Kidney (tissue), 14 donors: ENCODE results near the gene TRMU. TPM values are rescaled to one million over a fixed set of nuclear protein-coding genes. Genes with fewer than 3 reads are reported as not detected.

Experiments
- DNase-seq, 5 donors: peaks; one replicate each; pipeline ENCODE4 v3.0.0-alpha.2; 2013 to 2020
- FAIRE-seq: peaks from 2 replicates; lab custom pipeline; 2012; peaks lifted over from hg19 to GRCh38; lab: Jason Lieb, UNC
- H3K27ac ChIP-seq, 2 donors: one replicate each; pipeline ENCODE4 v1.7.0; 2013; ENCODE audit warnings: low read depth in 2 of 2, low read length in 2 of 2, inconsistent platforms in 1 of 2
- H3K27me3 ChIP-seq: one replicate; pipeline ENCODE4 v1.7.1; 2013; ENCODE audit warnings: low read length, inconsistent platforms; ENCODE audit not compliant: control insufficient read depth, insufficient read depth
- H3K36me3 ChIP-seq, 3 donors: one replicate each; pipeline versions ENCODE4 v1.7.0 to v1.7.1; 2013; ENCODE audit warnings: low read length in 3 of 3, control low read depth in 1 of 3, inconsistent platforms in 1 of 3; ENCODE audit not compliant: insufficient read depth in 3 of 3, control insufficient read depth in 2 of 3
- H3K4me1 ChIP-seq, 3 donors: one replicate each; pipeline versions ENCODE4 v1.7.0 to v1.7.1; 2013; ENCODE audit warnings: low read length in 3 of 3, inconsistent platforms in 1 of 3, low read depth in 1 of 3; ENCODE audit not compliant: control insufficient read depth in 2 of 3, insufficient read depth in 2 of 3
- H3K4me3 ChIP-seq, 3 donors: one replicate each; pipeline versions ENCODE4 v1.7.0 to v1.8.1; 2013; ENCODE audit warnings: low read length in 3 of 3, control low read depth in 1 of 3, inconsistent platforms in 1 of 3
- H3K9ac ChIP-seq, 3 donors: one replicate each; pipeline versions ENCODE4 v1.7.0 to v1.7.1; 2013; ENCODE audit warnings: low read length in 3 of 3, control low read depth in 1 of 3, inconsistent platforms in 1 of 3
- H3K9me3 ChIP-seq, 3 donors: one replicate each; pipeline versions ENCODE4 v1.7.0 to v1.7.1; 2013; ENCODE audit warnings: low read length in 3 of 3, control low read depth in 1 of 3, inconsistent platforms in 1 of 3; ENCODE audit not compliant: control insufficient read depth in 2 of 3, insufficient read depth in 1 of 3
- intact Hi-C: fragments of 100-400 bp; cut with DNase I; formaldehyde crosslinking; loops from one replicate; pipeline ENCODE4 v1.11.1; 2022
- polyA plus RNA-seq: library from polyadenylated mRNA; stranded (reverse); fragments of 350-450 nt; fragmentation: Illumina TruSeq; extraction: RNeasy Lipid Tissue Mini Kit (QIAGEN cat#74804); gene quantifications from one replicate; pipeline ENCODE4 v1.2.3, GENCODE V29; 2014; ENCODE audit warnings: low read depth, low replicate concordance; ENCODE audit not compliant: insufficient read depth
- total RNA-seq: library from RNA; stranded (reverse); fragmentation: NEBNext Ultra II Directional; extraction: Animal tissue kit (Norgen Biotek cat#: 25700); gene quantifications from one replicate; pipeline ENCODE4 v1.2.1, GENCODE V29; 2021
- TF ChIP-seq, protein P1 (sequence below): IDR thresholded peaks from 3 replicates; pipeline ENCODE4 v1.5.1; 2012; ENCODE audit warnings: mild to moderate bottlenecking, moderate library complexity, borderline replicate concordance; ENCODE audit not compliant: insufficient read depth; ENCODE audit errors: extremely low read depth
- donor health status: control.
- donor health status: control.
- donor health status: control.
- donor health status: control.
- donor health status: control.
- donor health status: DM: yes; HTN: yes; CAD: no.
- donor health status: Normal renal cell carcinoma (clear cell type).

Gene TRMU
- total and polyA plus RNA-seq, 2 donors from 2014 or later, result 40.5 to 41.1 TPM

DNA sequence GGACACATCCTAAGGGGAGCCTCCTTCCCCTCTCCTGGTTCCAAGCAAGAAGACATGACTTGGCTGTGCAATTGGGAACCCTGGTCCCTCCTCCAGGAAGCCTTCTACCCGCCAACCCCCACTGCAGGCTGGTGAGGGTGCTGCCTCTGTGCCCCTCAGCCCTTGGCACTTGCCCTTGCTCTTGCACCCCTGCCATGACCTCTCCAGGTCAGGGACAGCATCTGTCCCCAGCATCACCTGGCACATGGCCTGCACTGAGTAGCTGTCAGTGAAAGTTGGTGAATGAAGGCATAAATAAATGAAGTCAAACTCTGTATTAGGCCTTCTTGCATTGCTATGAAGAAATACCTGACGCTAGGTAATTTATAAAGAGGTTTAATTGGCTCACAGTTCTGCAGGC, 40.7 kb upstream of the TRMU start:
- TF ChIP-seq, protein P1, sequence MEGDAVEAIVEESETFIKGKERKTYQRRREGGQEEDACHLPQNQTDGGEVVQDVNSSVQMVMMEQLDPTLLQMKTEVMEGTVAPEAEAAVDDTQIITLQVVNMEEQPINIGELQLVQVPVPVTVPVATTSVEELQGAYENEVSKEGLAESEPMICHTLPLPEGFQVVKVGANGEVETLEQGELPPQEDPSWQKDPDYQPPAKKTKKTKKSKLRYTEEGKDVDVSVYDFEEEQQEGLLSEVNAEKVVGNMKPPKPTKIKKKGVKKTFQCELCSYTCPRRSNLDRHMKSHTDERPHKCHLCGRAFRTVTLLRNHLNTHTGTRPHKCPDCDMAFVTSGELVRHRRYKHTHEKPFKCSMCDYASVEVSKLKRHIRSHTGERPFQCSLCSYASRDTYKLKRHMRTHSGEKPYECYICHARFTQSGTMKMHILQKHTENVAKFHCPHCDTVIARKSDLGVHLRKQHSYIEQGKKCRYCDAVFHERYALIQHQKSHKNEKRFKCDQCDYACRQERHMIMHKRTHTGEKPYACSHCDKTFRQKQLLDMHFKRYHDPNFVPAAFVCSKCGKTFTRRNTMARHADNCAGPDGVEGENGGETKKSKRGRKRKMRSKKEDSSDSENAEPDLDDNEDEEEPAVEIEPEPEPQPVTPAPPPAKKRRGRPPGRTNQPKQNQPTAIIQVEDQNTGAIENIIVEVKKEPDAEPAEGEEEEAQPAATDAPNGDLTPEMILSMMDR, result no peak
- Histone ChIP-seq H3K36me3 (peaks cover 0 to 23% (median 4%) of the 10 kb centered on the region in 3 donors), H3K4me3 (no peak overlapping the region), H3K9me3 (no peaks in the 10 kb centered on the region), H3K27me3 (no peaks in the 10 kb centered on the region), H3K4me1 (peaks cover 0 to 6% (median 6%) of the 10 kb centered on the region in 3 donors), H3K27ac (no peak overlapping the region), H3K9ac (no peak overlapping the region)
- intact Hi-C loops, result no loop called here
- no peak for DNase-seq
- no peak for FAIRE-seq

DNA sequence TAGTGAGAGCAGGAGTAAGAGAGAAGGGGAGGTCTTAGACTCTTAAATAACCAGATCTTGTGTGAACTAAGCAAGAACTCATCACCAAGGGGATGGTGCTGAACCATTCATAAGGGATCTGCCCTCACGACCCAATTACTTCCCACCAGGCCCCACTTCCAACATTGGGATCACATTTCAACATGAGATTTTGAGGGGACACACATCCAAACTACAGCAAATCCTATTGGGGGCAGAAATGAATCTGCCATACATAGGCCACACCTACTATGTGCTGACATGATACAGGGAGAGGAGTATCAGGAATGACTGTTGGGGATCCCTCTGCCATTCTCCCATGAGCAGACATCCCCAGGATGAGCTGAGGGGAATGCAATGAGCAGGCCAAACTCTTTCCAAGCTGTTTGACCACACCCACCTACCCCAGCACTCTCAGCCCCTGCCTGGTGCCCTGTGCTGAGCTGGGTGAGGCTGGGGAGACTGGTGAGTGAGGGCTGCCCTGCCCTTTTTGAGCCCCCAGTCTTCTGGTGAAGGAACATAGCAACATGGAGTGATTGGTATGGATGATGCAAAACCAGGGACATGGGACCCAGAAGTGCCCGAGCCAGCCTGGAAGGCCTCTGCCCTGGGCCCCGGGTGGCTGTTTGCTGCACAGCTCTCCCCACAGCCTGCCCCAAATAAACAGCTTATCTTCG, 40.1 kb upstream of the TRMU start:
- TF ChIP-seq, protein P1, result no peak
- DNase-seq (no peak), FAIRE-seq (no peak)
- peak overlapping the region in 1 of 3 donors; percentile 86 for H3K9ac ChIP-seq
- H3K9me3 ChIP-seq, result no peaks in the 10 kb centered on the region
- H3K4me3 ChIP-seq, result peak overlapping the region in 1 of 3 donors; percentile 67
- H3K4me1 ChIP-seq, result peaks cover 0 to 6% (median 6%) of the 10 kb centered on the region in 3 donors
- H3K36me3 ChIP-seq, result peaks cover 0 to 19% (median 4%) of the 10 kb centered on the region in 3 donors
- intact Hi-C loops, result no loop called here
- H3K27me3 ChIP-seq, result no peaks in the 10 kb centered on the region
- H3K27ac ChIP-seq, result no peak overlapping the region

DNA sequence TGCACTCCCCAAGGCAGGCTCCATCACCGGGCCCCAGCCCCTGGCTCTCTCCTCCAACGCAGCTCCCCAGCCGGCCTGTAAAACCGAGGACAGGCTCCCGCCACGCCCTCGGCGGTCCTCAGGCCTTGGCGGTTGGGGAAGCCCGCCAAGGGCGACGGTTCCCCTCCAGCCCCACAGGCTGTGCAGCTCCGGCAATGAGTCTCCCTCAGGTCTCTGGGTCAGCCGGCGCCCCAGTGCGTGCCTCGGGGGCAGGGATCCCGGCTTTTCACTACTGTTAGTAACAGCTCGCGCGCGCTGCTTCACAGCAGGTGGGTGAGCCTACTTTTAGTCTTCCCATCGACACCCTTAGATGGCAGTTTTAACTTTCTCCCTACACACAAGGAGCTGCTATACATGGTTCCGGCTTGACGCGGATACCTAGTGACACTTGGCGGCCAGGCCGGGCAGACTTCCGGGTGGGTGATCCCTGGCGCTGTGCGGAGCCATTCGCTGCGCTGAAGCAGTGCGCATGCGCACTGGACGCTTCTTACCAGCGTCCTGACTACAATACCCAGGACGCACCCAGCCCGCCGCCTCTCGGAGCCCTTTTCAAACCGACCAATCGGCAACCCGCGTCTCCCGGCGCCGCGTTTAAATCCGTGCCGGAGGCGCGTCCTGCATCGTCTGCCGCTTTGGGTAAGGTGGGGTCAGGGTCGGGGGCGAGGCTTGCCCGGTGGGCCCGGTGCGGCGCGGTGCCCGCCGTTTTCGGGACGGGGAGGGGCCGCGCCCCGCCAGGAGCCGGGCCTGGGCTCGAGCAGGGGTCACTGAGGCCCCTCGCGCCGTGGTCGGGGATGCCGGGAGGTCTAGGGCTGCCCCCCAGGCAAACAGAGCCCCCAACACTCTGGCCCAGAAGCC, 39.0 kb upstream of the TRMU start, which contains the start of gene GTSE1:
Gene GTSE1, plus strand, starts transcription at position 614 of the 894 bp plus-strand sequence. CDS start 531 bp downstream, outside the sequence.
- Histone ChIP-seq H3K4me1 (peaks cover 0 to 6% (median 6%) of the 10 kb centered on the region in 3 donors), H3K27me3 (no peaks in the 10 kb centered on the region), H3K27ac (peak within 1 kb of the TSS; percentile 71 to 86), H3K36me3 (peaks cover 0 to 11% (median 4%) of the 10 kb centered on the region in 3 donors), H3K9me3 (no peaks in the 10 kb centered on the region), H3K4me3 (peak within 1 kb of the TSS; percentile 58 to 85 (median 67)), H3K9ac (peak within 1 kb of the TSS; percentile 41 to 86 (median 73))
- FAIRE-seq, result peak; percentile 72
- DNase-seq, result peak; percentile 98 to 100 (median 98)
- intact Hi-C loops, result no loop called here
- TF ChIP-seq, protein P1, result peak; percentile 28
